PC-9 (cell line): ENCODE measurements around the gene CYSRT1. TPM values are rescaled to one million over a fixed set of nuclear protein-coding genes. Genes with fewer than 3 reads are reported as not detected.
A peak's percentile ranks its signal among the peaks of the same experiment; 100 is the strongest.

Source experiments
- BruUV-seq: library from RNA; stranded (reverse); fragments of 400-500 nt; replicated peaks from 2 replicates; lab custom pipeline; 2021; lab: Mats Ljungman, UMichigan
- CTCF ChIA-PET: fragments of 300-600 bp; sonication (Branson Sonifier 250); formaldehyde crosslinking; loops from one replicate; lab custom pipeline; 2022; ENCODE audit warnings: antibody characterized with exemption; lab: Charles Lee
- POLR2A ChIA-PET: fragments of 300-600 bp; sonication (Branson Sonifier 250); formaldehyde crosslinking; loops from one replicate; lab custom pipeline; 2022; ENCODE audit warnings: antibody characterized with exemption; ENCODE audit not compliant: unreplicated experiment; lab: Charles Lee
- DNase-seq, 2 experiments: peaks; one replicate each; pipeline versions ENCODE4 v3.0.0 to v3.0.0-alpha.2; 2015 to 2022; ENCODE audit warnings: mixed read lengths in 1 of 2
- H2AFZ ChIP-seq: fragments of 200-600 bp; sonication (generic); 2 replicates; pipeline ENCODE4 v1.8.1; 2017; ENCODE audit warnings: antibody characterized with exemption
- H3F3A ChIP-seq: fragments of 200-600 bp; sonication (generic); 2 replicates; pipeline ENCODE4 v1.8.1; 2017; ENCODE audit warnings: antibody characterized with exemption, mild to moderate bottlenecking, low read depth; ENCODE audit not compliant: insufficient read depth
- H3K27ac ChIP-seq: fragments of 200-600 bp; sonication (generic); 2 replicates; pipeline ENCODE4 v1.6.1; 2016; ENCODE audit warnings: mixed run types
- H3K27me3 ChIP-seq: fragments of 200-600 bp; sonication (generic); 2 replicates; pipeline ENCODE4 v1.6.1; 2016; ENCODE audit warnings: low read depth, mixed run types; ENCODE audit not compliant: insufficient read depth
- H3K36me3 ChIP-seq: fragments of 200-600 bp; sonication (generic); 2 replicates; pipeline ENCODE4 v1.6.1; 2016; ENCODE audit warnings: low read depth, mixed run types
- H3K4me1 ChIP-seq: fragments of 200-600 bp; sonication (generic); replicated peaks from 2 replicates; pipeline ENCODE4 v1.6.1; 2016; ENCODE audit warnings: mixed run types; ENCODE audit not compliant: insufficient read depth
- H3K4me2 ChIP-seq: fragments of 200-600 bp; sonication (generic); 2 replicates; pipeline ENCODE4 v1.6.1; 2017; ENCODE audit warnings: mixed run types
- H3K4me3 ChIP-seq: fragments of 200-600 bp; sonication (generic); 2 replicates; pipeline ENCODE4 v1.6.1; 2016; ENCODE audit warnings: mixed run types
- H3K79me2 ChIP-seq: fragments of 200-600 bp; sonication (generic); 2 replicates; pipeline ENCODE4 v1.6.1; 2017; ENCODE audit warnings: low read depth, mixed run types
- H3K9me2 ChIP-seq: fragments of 200-600 bp; sonication (generic); 2 replicates; pipeline ENCODE4 v1.8.1; 2017; ENCODE audit warnings: mild to moderate bottlenecking; ENCODE audit not compliant: insufficient read depth
- H3K9me3 ChIP-seq: fragments of 200-600 bp; sonication (generic); 2 replicates; pipeline ENCODE4 v1.8.1; 2016; ENCODE audit warnings: low read depth; ENCODE audit not compliant: insufficient read depth
- H4K20me1 ChIP-seq: fragments of 200-600 bp; sonication (generic); 2 replicates; pipeline ENCODE4 v1.8.1; 2017; ENCODE audit not compliant: insufficient read depth
- CTCF ChIP-seq: fragments of 200-600 bp; sonication (generic); conservative IDR thresholded peaks from 2 replicates; pipeline ENCODE4 v1.6.1; 2017; ENCODE audit warnings: mixed run types, antibody characterized with exemption, mild to moderate bottlenecking, moderate library complexity
- EZH2 ChIP-seq: fragments of 200-600 bp; sonication (generic); IDR thresholded peaks from 2 replicates; pipeline ENCODE4 v1.8.0; 2017; ENCODE audit warnings: antibody characterized with exemption, low read depth
- intact Hi-C: fragments of 100-400 bp; cut with micrococcal nuclease; formaldehyde crosslinking; loops from one replicate; pipeline ENCODE4 v1.10.0; 2022; ENCODE audit not compliant: unreplicated experiment
- total RNA-seq: library from RNA; stranded (reverse); gene quantifications from 2 replicates; pipeline ENCODE4 v1.2.3, GENCODE V29; 2021

CYSRT1 gene
- total RNA-seq, 1 experiment from 2014 or later: 15.2 TPM

GRCh38 chr9:137187386-137187785 is 37.6 kb upstream of the CYSRT1 start:
- Histone ChIP-seq H3K4me3 (peak overlapping the region; percentile 97), H3K79me2 (peaks cover 30% of the 10 kb centered on the region), H3K4me2 (peak overlapping the region; percentile 92), H4K20me1 (peaks cover 11% of the 10 kb centered on the region), H3F3A (peaks cover 18% of the 10 kb centered on the region), H3K9me3 (no peaks in the 10 kb centered on the region), H3K4me1 (peaks cover 33% of the 10 kb centered on the region), H3K9me2 (no peaks in the 10 kb centered on the region), H3K36me3 (no peaks in the 10 kb centered on the region), H2AFZ (no peak overlapping the region), H3K27ac (no peak overlapping the region), H3K27me3 (no peaks in the 10 kb centered on the region)
- ChIA-PET POLR2A (interaction anchor here (0.7 kb wide), 1 partner anchor 56 kb away, joined by 3 read pairs; no protein-coding TSS in a partner anchor), CTCF (interaction anchor here (0.6 kb wide), 1 partner anchor 64 kb away, joined by 5 read pairs; no protein-coding TSS in a partner anchor)
- no TSS peak for BruUV-seq
- TF ChIP-seq CTCF (no peak), EZH2 (no peak)
- no peak for DNase-seq
- intact Hi-C loops: no loop called here

- H3K27ac ChIP-seq: peak overlapping the region; percentile 74; the same call in 1 of the 2 replicates
- H3K4me1 ChIP-seq: peaks cover 33% of the 10 kb centered on the region
- POLR2A ChIA-PET: interaction anchor here (0.7 to 1.8 kb wide), 3 partner anchors 13 to 57 kb away, joined by 3 to 14 read pairs (median 13); partner anchors contain the start of gene TPRN
- H3K27me3 ChIP-seq: no peaks in the 10 kb centered on the region
- CTCF ChIA-PET: interaction anchor here (0.6 to 1.4 kb wide), 2 partner anchors 13 to 65 kb away, joined by 5 to 9 read pairs; no protein-coding TSS in a partner anchor
- H3K36me3 ChIP-seq: no peaks in the 10 kb centered on the region
- intact Hi-C loops: loop anchor here (1.0 to 2.0 kb wide), 3 partner anchors 15 to 59 kb away; partner anchors contain the start of genes RNF224 and TMEM210
- BruUV-seq: no TSS peak
- H3K4me3 ChIP-seq: peak overlapping the region; percentile 97
- H3K4me2 ChIP-seq: peak overlapping the region; percentile 92
- TF ChIP-seq EZH2 (no peak), CTCF (no peak)
- peaks cover 18% of the 10 kb centered on the region for H3F3A ChIP-seq
- no peak for DNase-seq
- H2AFZ ChIP-seq: peak overlapping the region; percentile 93
- no peaks in the 10 kb centered on the region for H3K9me2 ChIP-seq
- no peaks in the 10 kb centered on the region for H3K9me3 ChIP-seq
- peaks cover 17% of the 10 kb centered on the region for H4K20me1 ChIP-seq
- H3K79me2 ChIP-seq: peaks cover 33% of the 10 kb centered on the region
Measured at GRCh38 chr9:137188086-137188489, 36.9 kb upstream of the CYSRT1 start.

GRCh38 chr9:137188490-137189296 is 36.3 kb upstream of the CYSRT1 start, which contains the start of the genes ANAPC2 and SSNA1:
ANAPC2 (minus strand) TSS chr9:137188560; CDS start chr9:137188532, 28 bp downstream.
SSNA1 (plus strand) TSS chr9:137188676; CDS start chr9:137188727, 51 bp downstream.
- no peaks in the 10 kb centered on the region for H3K9me2 ChIP-seq
- H3K9me3 ChIP-seq: no peaks in the 10 kb centered on the region
- no TSS peak for BruUV-seq
- intact Hi-C loops: loop anchor here (1.0 to 2.0 kb wide), 5 partner anchors 12 to 60 kb away; partner anchors contain the start of genes RNF224, TMEM210 and TPRN
- peak within 1 kb of the TSS; percentile 97 for H3K4me3 ChIP-seq
- H3K4me1 ChIP-seq: peaks cover 33% of the 10 kb centered on the region
- peaks cover 38% of the 10 kb centered on the region for H3K79me2 ChIP-seq
- peaks cover 23% of the 10 kb centered on the region for H4K20me1 ChIP-seq
- ChIA-PET POLR2A (interaction anchor here (0.5 to 1.8 kb wide), 17 partner anchors 9 to 411 kb away, joined by 3 to 14 read pairs (median 5); partner anchors contain the start of genes CYSRT1, NSMF, RNF208 and TPRN), CTCF (interaction anchor here (0.5 to 2.8 kb wide), 9 partner anchors 12 to 402 kb away, joined by 3 to 17 read pairs (median 3); partner anchors contain the start of genes RNF224 and TMEM203)
- H3K27me3 ChIP-seq: no peaks in the 10 kb centered on the region
- H3K27ac ChIP-seq: peak within 1 kb of the TSS; percentile 74
- H3F3A ChIP-seq: peaks cover 18% of the 10 kb centered on the region
- peak within 1 kb of the TSS; percentile 93 for H2AFZ ChIP-seq
- peak within 1 kb of the TSS; percentile 92 for H3K4me2 ChIP-seq
- peak; percentile 81 to 98 for DNase-seq
- no peaks in the 10 kb centered on the region for H3K36me3 ChIP-seq
- TF ChIP-seq EZH2 (no peak), CTCF (peak; percentile 44; the same call in 1 of the 2 replicates)
